A172 (cell line): Measurements from ENCODE around the gene IL12A. TPM values are rescaled to one million over a fixed set of nuclear protein-coding genes. Genes with fewer than 3 reads are reported as not detected.

Experiments
- DNase-seq: peaks from one replicate; pipeline ENCODE4 v3.0.0-alpha.2; 2015; ENCODE audit warnings: low spot score
- total RNA-seq: library from RNA; depleted of rRNA; stranded (reverse); fragments of >200 nt; shearing (Covaris generic); gene quantifications from 2 replicates; pipeline ENCODE4 v1.2.3, GENCODE V29; 2014; rRNA removed

Gene IL12A
- 2.0 and 9.1 TPM in 2 replicates for total RNA-seq

GRCh38 chr3:159988617-159989271 lies at the start of gene IL12A:
Gene IL12A, plus strand, starts transcription at chr3:159988835.
- DNase-seq: peak; percentile 55

DNA sequence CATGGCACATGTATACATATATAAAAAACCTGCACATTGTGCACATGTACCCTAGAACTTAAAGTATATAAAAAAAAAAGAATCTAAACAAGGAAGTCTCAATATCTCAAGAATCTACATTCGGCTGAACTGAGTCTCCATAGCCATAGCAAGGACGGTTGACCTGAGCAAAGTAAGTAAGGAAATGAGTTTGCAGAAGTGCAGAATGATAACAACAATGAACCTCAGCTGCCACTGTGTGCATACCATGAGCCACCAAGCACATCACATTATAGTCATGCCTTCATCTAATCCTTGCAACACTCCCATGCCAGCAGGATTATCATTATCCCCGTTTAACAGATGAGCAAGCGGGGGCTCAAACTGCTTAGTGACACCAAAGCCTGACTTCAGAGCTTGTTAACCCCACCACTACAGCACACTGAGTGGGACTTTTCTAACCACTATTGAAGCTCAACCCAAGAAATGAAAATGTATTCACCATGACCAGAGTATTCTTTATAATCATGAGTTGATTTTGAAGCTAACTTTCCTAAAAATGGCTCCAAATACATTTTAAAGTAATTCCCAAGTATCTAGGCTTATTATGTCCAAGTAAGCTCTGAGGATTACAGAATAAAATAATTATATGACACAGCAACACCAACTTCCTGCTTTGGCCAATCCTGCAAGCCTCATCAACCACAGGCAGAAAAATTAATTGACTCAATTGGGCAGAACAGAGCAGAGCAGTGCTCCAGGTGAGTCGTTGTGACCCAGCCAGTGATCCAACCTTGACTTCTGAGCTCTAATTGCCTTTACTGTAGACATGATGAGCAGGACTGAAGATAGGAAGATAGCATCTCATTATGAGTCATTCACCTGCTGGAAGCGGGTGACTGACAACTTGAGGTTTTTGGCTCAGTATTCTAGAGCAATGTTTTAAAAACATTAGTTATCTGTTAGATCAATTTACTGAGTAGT lies 47.3 kb upstream of the IL12A start:
- DNase-seq: peak; percentile 37

DNA sequence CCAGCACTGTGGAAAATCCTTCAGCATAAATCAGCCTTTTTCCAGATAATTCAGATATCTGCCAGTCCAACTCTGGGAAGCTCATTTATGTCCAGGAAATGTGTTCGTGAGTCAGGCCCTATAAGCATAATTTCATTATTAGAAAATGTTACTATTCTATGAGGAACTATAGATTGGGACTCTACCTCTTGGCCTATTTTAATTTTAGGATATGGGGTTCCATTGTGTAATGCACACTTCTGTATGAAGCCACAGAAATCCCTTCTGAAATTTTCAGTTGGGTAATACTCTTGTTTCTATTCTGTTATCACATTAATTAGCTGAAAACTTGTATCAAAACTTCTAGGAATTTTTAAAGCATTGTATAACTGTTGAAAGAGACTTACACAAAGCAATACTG lies 43.9 kb upstream of the IL12A start:
- DNase-seq: no peak

GRCh38 chr3:159945930-159946329 lies 42.7 kb upstream of the IL12A start:
- DNase-seq: no peak

- peak; percentile 86 for DNase-seq
Measured at GRCh38 chr3:159947220-159947619, 41.4 kb upstream of the IL12A start.

DNA sequence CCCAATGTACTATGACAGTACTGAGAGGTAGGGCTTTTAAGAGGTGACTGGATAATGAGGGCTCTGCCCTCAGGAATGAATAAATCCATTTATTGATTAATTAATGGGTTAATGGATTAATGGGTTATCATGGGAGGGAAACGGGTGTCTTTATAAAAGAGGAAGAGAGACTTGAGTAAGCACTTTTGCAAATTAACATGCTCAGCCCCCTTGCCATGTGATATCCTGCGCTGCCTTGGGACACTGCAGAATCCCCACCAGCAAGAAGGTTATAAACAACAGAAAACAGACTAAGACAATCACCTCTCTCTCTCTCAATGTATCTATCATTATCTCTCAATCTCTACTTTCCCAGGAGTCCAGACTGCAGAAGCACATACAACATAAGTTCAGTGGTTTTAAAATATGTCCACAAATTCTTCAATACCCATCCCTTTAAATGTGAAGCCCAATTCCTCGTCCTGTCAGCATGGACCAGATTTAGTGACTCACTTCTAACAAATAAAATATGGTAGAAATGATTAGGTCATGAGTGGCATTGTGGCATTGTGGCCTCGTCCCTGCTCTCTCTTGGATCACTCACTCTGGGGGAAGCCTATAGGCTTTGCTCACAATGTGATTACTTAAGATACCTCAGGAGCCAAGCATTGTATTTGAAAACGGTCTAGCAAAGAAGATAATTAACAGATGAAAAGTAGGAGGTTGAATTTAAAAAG lies 40.0 kb upstream of the IL12A start:
- DNase-seq: peak; percentile 62

GRCh38 chr3:159950156-159950898 lies 38.3 kb upstream of the IL12A start:
- no peak for DNase-seq

GRCh38 chr3:159951540-159951939 lies 37.1 kb upstream of the IL12A start:
- DNase-seq: no peak

GRCh38 chr3:159953325-159954085 lies 35.1 kb upstream of the IL12A start:
- no peak for DNase-seq

GRCh38 chr3:159960188-159961148 lies 28.2 kb upstream of the IL12A start:
- no peak for DNase-seq

GRCh38 chr3:159964166-159964973 lies 24.3 kb upstream of the IL12A start:
- peak; percentile 82 for DNase-seq

DNA sequence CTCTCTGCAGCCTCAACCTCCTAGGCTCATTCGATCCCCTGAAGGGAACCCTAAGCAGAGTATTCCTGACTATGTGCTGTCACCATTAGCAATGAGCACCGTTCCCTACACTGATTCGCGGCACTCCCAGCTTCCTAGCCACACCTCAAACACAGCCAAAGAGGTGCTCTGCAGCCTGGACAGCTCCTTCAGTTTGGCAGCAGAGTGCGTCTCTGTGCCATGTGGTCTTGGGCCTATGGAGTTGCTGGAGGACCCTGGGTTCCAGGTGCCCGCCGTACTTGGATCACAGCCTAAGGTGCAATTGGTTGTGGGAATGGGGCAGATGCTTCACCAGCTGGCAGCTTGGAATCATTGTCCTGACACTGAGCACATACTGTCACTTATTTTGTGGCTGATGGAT lies 17.3 kb upstream of the IL12A start:
- no peak for DNase-seq

DNA sequence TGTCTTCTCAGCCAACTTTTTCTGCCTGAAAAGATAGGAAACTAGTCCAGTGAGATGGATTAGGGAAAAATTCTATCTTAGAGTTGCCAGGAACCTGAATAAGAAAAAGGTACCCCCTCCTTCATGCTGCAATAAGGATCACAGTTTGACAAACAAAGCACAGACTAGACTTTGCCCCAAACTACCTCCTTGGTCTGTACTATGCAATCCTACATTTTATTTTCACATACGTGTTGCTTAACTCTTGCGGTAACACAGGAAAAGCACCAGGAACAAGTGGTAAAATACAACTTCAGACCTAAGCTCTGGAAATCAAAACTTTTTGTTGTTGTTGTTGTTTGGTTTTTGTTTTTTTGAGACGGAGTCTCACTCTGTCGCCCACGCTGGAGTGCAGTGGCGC lies 11.3 kb upstream of the IL12A start:
- DNase-seq: no peak

- no peak for DNase-seq
Measured at GRCh38 chr3:159978353-159978752, 10.3 kb upstream of the IL12A start.

DNA sequence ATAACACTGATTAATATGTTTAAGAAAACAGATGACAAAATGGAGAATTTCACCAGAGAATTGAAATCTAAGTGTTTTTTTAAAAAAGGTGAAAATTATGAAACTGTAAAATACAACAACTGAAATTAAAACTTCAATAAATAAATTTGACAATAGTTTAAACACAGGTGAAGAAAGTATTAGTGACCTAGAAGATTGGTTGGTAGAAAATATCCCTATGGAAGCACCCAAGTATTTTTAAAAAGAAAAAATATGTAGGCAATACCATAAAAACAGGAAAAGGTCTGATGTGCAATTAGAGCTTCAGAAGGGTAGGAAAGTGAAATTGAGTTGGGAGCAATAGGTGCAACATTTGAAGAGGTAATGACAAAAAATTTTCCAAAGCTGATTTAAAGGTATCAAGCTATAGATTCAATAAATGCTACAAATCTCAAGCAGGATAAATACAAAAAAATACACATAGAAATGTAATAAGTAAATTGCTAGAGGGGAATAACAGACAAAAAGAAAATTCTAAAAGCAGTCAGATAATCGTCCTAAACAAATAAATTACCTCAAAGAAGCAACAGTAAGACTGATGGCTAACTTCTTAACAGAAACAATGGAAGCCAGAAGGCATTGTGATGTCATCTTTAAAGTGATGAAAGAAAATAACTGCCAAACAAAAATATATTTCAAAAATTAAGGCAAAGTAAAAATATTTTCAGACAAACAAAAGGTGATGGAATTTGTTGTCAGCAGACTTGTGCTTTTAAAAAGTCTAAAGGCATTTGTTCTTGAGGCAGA lies 9.5 kb upstream of the IL12A start:
- DNase-seq: no peak

- no peak for DNase-seq
Measured at GRCh38 chr3:159982442-159982974, 6.1 kb upstream of the IL12A start.

DNA sequence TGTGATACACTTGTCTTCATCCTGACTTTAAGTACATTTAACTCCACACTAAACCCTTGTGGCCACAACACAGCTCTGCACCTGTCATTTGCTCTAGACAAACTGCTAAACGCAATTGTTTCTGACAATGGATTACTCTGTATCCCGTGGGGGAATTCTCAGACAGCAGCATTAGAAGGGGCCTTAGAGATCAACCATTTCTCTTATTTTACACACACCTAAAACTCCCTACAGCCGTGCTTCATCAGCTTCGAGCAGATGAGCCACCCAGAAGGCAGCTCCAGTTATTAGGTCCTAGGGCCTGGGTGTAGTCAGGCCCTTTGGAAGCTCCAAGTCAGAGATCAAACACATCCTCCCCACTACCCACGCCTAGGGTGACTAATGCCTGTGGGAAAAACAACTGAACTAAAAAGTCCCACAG lies 1.3 kb upstream of the IL12A start:
- DNase-seq: no peak
